Tibial nerve (tissue), 4 donors: Measurements from ENCODE around the gene GRID1. TPM values are rescaled to one million over a fixed set of nuclear protein-coding genes. Genes with fewer than 3 reads are reported as not detected.

ENCODE experiments used
- DNase-seq, 2 donors: peaks; one replicate each; pipeline ENCODE4 v3.0.0-alpha.2; 2019; ENCODE audit warnings: low spot score in 2 of 2
- H3K27ac ChIP-seq, 4 donors: fragments of 200-600 bp; sonication (generic) in 3 of 4; one replicate each; pipeline ENCODE4 v1.5.1; 2017 to 2019; ENCODE audit warnings: mild to moderate bottlenecking in 1 of 4
- H3K27me3 ChIP-seq, 2 donors: fragments of 200-600 bp; sonication (generic) in 1 of 2; one replicate each; pipeline versions ENCODE4 v1.5.1 to v1.6.0; 2017 to 2019
- H3K36me3 ChIP-seq, 3 donors: fragments of 200-600 bp; sonication (generic); one replicate each; pipeline ENCODE4 v1.5.1; 2018 to 2019
- H3K4me1 ChIP-seq, 4 donors: fragments of 200-600 bp; sonication (generic) in 3 of 4; one replicate each; pipeline ENCODE4 v1.5.1; 2017 to 2019
- H3K4me3 ChIP-seq, 4 donors: fragments of 200-600 bp; sonication (generic) in 3 of 4; one replicate each; pipeline ENCODE4 v1.5.1; 2017 to 2019; ENCODE audit warnings: mild to moderate bottlenecking in 1 of 4, moderate library complexity in 1 of 4
- H3K9me3 ChIP-seq, 4 donors: fragments of 200-600 bp; sonication (generic) in 3 of 4; one replicate each; pipeline ENCODE4 v1.5.1; 2017 to 2019
- CTCF ChIP-seq, 5 experiments: fragments of 200-600 bp in 3 of 5; fragments of 450-650 bp in 2 of 5; sonication (generic) in 3 of 5; IDR thresholded peaks; one replicate each; pipeline ENCODE4 v1.5.1; 2016 to 2019; ENCODE audit warnings: antibody characterized with exemption in 5 of 5, mild to moderate bottlenecking in 3 of 5, moderate library complexity in 2 of 5
- EP300 ChIP-seq, 2 donors: sonication (generic); formaldehyde crosslinking; IDR thresholded peaks; one replicate each; pipeline ENCODE4 v1.6.1; 2017; ENCODE audit warnings: antibody characterized with exemption in 2 of 2, mild to moderate bottlenecking in 1 of 2
- POLR2A ChIP-seq, 2 donors: fragments of 450-650 bp; IDR thresholded peaks; one replicate each; pipeline ENCODE4 v1.6.1; 2017; ENCODE audit warnings: antibody characterized with exemption in 2 of 2, mild to moderate bottlenecking in 2 of 2, moderate library complexity in 2 of 2
- WGBS, 2 donors: methylation state at CpG; one replicate each; pipeline ENCODE4 v1.1.5; 2018; 5-methylcytosine and 5-hydroxymethylcytosine counted together
- total RNA-seq, 4 donors: library from RNA; depleted of rRNA; stranded (reverse); fragments of >200 nt; gene quantifications; one replicate each; pipeline ENCODE4 v1.1.0, GENCODE V29; 2016

Gene GRID1
- total RNA-seq, 4 donors from 2014 or later, result 7.7 to 16.3 (median 10.5) TPM

DNA sequence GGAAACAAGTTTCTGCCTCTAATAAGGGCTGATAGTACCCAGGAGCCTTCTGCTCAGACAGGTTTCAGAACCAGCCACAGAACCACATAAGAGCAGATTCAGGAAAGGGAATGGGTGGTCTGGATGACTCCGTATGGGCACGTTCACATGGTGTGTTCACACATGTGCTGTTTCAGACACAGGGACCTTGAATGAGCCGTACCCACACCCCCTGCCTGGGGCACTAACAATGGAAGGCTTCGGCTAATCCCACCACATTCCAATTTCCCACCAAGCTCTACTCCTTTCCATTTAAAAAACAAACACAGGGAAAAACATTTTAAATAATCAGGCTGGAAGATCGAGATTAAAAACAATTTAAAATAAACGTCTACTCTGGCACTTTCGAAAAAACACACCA lies 217.3 kb downstream of the GRID1 start:
- Histone ChIP-seq H3K9me3 (no peaks in the 10 kb centered on the region), H3K27me3 (no peaks in the 10 kb centered on the region), H3K4me1 (no peaks in the 10 kb centered on the region), H3K27ac (no peak overlapping the region), H3K4me3 (no peak overlapping the region), H3K36me3 (no peaks in the 10 kb centered on the region)
- no peak for TF ChIP-seq EP300 (IDR thresholded peaks at IDR 0.05)
- no peak for TF ChIP-seq CTCF (IDR thresholded peaks at IDR 0.05)
- 61% methylated on average over 7 of the region's 7 CpGs for WGBS, 2 donors
- no peak for DNase-seq

- H3K27ac ChIP-seq, result no peak overlapping the region
- TF ChIP-seq POLR2A (IDR thresholded peaks at IDR 0.05), result no peak
- no peak for TF ChIP-seq CTCF (IDR thresholded peaks at IDR 0.05)
- no peaks in the 10 kb centered on the region for H3K36me3 ChIP-seq
- 56 to 78% methylated on average over 2 of the region's 2 CpGs for WGBS, 2 donors
- no peaks in the 10 kb centered on the region for H3K4me1 ChIP-seq
- no peak for DNase-seq
- H3K27me3 ChIP-seq, result no peaks in the 10 kb centered on the region
- H3K9me3 ChIP-seq, result no peaks in the 10 kb centered on the region
- H3K4me3 ChIP-seq, result no peak overlapping the region
Observed at GRCh38 chr10:86148117-86148516, 218.5 kb downstream of the GRID1 start.

GRCh38 chr10:86144301-86144700 lies 222.3 kb downstream of the GRID1 start:
- H3K4me3 ChIP-seq, result no peak overlapping the region
- H3K9me3 ChIP-seq, result no peaks in the 10 kb centered on the region
- H3K27ac ChIP-seq, result no peak overlapping the region
- no peaks in the 10 kb centered on the region for H3K4me1 ChIP-seq
- DNase-seq, result no peak
- TF ChIP-seq CTCF (IDR thresholded peaks at IDR 0.05) (no peak), EP300 (IDR thresholded peaks at IDR 0.05) (no peak), POLR2A (IDR thresholded peaks at IDR 0.05) (no peak)
- H3K27me3 ChIP-seq, result no peaks in the 10 kb centered on the region
- 77 to 88% methylated on average over 8 of the region's 8 CpGs for WGBS, 2 donors
- no peaks in the 10 kb centered on the region for H3K36me3 ChIP-seq

GRCh38 chr10:86141896-86142295 lies 224.7 kb downstream of the GRID1 start:
- Histone ChIP-seq H3K27ac (no peak overlapping the region), H3K4me3 (no peak overlapping the region), H3K36me3 (no peaks in the 10 kb centered on the region), H3K4me1 (no peaks in the 10 kb centered on the region), H3K9me3 (no peaks in the 10 kb centered on the region), H3K27me3 (no peaks in the 10 kb centered on the region)
- DNase-seq, result no peak
- 82 to 86% methylated on average over 5 of the region's 5 CpGs for WGBS, 2 donors
- TF ChIP-seq EP300 (IDR thresholded peaks at IDR 0.05) (no peak), POLR2A (IDR thresholded peaks at IDR 0.05) (no peak), CTCF (IDR thresholded peaks at IDR 0.05) (no peak)

GRCh38 chr10:86139066-86139657 lies 227.4 kb downstream of the GRID1 start:
- WGBS, 2 donors, result 80 to 83% methylated on average over 11 of the region's 11 CpGs
- H3K36me3 ChIP-seq, result peaks cover 0 to 13% (median 0%) of the 10 kb centered on the region in 3 donors
- DNase-seq, result no peak
- H3K4me1 ChIP-seq, result no peaks in the 10 kb centered on the region
- no peak overlapping the region for H3K4me3 ChIP-seq
- no peak overlapping the region for H3K27ac ChIP-seq
- TF ChIP-seq EP300 (IDR thresholded peaks at IDR 0.05), result no peak
- TF ChIP-seq POLR2A (IDR thresholded peaks at IDR 0.05), result no peak
- TF ChIP-seq CTCF (IDR thresholded peaks at IDR 0.05), result no peak
- H3K27me3 ChIP-seq, result no peaks in the 10 kb centered on the region
- no peaks in the 10 kb centered on the region for H3K9me3 ChIP-seq
